Measurements from ENCODE around the gene GLRA3.

Gene GLRA3

DNA sequence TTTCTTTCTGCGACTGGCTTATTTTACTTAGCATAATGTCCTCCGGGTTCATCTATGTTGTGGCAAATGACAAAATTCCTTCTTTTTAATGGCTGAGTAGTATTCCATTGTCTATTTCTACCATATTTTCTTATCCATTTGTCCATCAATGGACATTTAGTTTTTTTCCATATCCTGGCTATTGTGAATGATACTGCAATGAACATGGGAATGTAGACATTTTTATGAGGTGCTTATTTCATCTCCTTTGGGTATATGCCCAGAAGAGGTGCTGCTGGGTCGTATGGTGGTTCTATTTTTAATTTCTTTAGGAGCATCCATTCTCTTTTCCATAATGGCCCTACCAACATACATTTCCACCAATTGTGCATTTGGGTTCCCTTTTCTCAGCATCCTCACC is 230.2 kb downstream of the GLRA3 start:
- no peak for DNase-seq (ENCODE audit: low read depth, low spot score)

GRCh38 chr4:174596513-174596912 is 232.5 kb downstream of the GLRA3 start:
- no peak for DNase-seq (ENCODE audit: low read depth, low spot score)

GRCh38 chr4:174595141-174595929 is 233.7 kb downstream of the GLRA3 start:
- no peak for DNase-seq (ENCODE audit: low read depth, low spot score)

DNA sequence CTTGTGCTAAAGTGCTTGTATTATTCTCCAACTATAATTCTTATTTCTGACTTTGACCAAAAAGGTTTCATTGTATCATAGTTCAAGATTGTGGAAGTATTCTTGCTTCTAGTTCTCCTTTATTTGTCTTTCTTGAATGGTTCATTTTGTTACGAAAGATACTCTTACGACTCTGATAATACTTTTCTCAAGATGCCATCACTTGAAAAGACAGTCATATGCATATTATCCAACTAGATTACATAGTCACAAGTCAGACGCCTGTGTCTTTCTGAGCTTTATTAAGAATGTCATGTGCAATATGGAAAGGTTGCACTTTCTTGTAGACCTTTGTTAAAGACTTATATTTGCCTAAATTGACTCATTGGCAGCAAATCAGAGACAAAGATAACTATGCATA is 235.3 kb downstream of the GLRA3 start:
- DNase-seq (ENCODE audit: low read depth, low spot score) = no peak

- peak; percentile 30 for DNase-seq (ENCODE audit: low read depth, low spot score)
These were observed 236.1 kb downstream of the GLRA3 start for GRCh38 chr4:174592985-174593335.

DNA sequence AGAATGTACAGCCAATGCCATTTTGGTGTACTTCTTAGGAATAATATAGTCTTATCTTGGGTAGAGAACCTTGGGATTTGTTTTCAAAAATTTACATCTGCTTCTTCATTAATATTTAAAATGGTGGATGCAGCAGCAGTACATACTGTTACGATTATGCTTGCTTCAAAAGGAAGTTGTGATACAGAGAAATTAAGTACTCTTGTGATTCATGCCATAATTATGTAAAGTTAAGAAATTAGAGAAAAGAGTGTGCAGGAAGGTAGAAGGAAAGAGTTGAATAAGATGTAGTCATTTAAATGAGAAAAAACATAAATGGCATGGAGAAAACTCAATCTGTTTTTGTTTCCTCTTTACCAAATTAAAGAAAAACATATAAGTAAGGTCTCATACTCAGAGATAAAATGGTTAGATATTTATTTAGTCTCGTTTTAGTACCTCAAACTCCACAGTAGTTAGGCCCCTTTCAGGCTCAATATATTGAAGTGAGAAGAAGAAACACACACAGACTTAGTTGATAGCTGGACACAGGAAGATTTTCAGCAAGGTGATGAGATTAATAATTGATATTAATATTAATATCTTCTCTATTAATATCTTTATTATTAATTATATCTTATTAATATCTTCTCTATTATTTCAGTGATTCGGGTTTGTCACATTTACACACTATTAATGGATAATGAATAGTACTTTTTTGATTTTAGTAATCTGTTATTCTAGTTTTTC is 236.6 kb downstream of the GLRA3 start:
- no peak for DNase-seq (ENCODE audit: low read depth, low spot score)

DNA sequence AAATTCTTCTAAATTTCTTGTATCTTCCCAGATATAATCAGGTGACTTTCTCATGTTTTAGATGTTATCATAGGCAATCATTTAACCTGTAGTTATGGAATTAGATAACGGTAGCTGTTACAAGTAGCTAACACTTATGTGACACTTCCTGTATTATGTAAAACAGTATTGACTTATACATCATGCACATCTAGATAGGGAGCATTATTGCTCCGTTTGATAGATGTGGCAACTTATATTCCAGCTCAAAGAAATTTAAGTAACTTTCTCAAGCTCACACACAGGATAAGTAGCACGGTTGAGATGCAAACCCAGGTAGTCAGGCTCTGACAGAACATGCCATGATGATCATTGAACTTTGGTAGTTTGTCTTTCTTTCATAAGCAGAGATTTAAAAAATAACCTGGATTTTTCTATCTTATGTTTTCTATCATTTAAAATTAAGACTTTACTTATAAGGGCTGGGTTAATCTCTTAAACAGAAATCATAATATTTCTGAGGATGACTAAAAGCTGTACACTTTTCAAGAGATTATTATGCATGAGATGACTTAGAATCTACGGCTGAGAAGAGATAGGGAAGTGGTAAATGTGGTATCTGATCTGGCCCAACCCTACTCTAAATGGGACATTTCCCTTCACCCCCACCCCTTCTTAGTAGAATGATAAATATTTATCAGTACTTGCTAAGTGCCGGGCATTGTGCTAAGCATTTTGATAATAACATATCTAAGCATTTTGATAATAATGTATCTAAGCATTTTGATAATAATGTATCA is 237.6 kb downstream of the GLRA3 start:
- DNase-seq (ENCODE audit: low read depth, low spot score) = no peak

GRCh38 chr4:174590336-174590735 is 238.7 kb downstream of the GLRA3 start:
- no peak for DNase-seq (ENCODE audit: low read depth, low spot score)
